Pulmonary artery endothelial cell (primary cell): Measurements from ENCODE around the gene GMPR2. TPM values are rescaled to one million over a fixed set of nuclear protein-coding genes. Genes with fewer than 3 reads are reported as not detected.

ENCODE experiments used
- DNase-seq: peaks from one replicate; pipeline ENCODE4 v3.0.0-alpha.2; 2011; ENCODE audit warnings: low read depth, low spot score
- total RNA-seq: library from RNA; depleted of rRNA; stranded (reverse); fragments of >200 nt; gene quantifications from 2 replicates; pipeline ENCODE4 v1.2.3, GENCODE V29; 2014

The GMPR2 gene
- total RNA-seq, 1 donor from 2014 or later, result 97.8 TPM

GRCh38 chr14:24284501-24285035 is 51.8 kb downstream of the GMPR2 start:
- DNase-seq, result no peak

GRCh38 chr14:24285351-24285750 is 52.6 kb downstream of the GMPR2 start:
- DNase-seq, result no peak

- DNase-seq, result no peak
These were observed 54.3 kb downstream of the GMPR2 start for GRCh38 chr14:24286996-24287395.

Other genes starting within 250 kb of the GMPR2 start
- 15.8 and 18.3 TPM in 2 replicates for gene DHRS4L2, start 244.0 kb upstream of the GMPR2 start, total RNA-seq
- under 0.01 and 0.04 TPM in 2 replicates for gene CARMIL3, start 180.9 kb upstream of the GMPR2 start, total RNA-seq
- gene CPNE6, start 161.4 kb upstream of the GMPR2 start, total RNA-seq, result not detected in 2 replicates
- gene PCK2, start 138.6 kb upstream of the GMPR2 start, total RNA-seq, result 9.8 and 18.5 TPM in 2 replicates
- 50.1 and 61.2 TPM in 2 replicates for gene DCAF11, start 118.2 kb upstream of the GMPR2 start, total RNA-seq
- gene NRL, start 118.0 kb upstream of the GMPR2 start, total RNA-seq, result 0.33 and 0.56 TPM in 2 replicates
- 0.13 TPM in 1 of 2 replicates, not detected in the other for gene FITM1, start 102.3 kb upstream of the GMPR2 start, total RNA-seq
- 121 and 126 TPM in 2 replicates for gene PSME1, start 96.7 kb upstream of the GMPR2 start, total RNA-seq
- 22.7 and 27.6 TPM in 2 replicates for gene EMC9, start 91.3 kb upstream of the GMPR2 start, total RNA-seq
- gene PSME2, start 86.3 kb upstream of the GMPR2 start, total RNA-seq, result 155 and 175 TPM in 2 replicates
- 34.1 and 36.2 TPM in 2 replicates for gene RNF31, start 85.4 kb upstream of the GMPR2 start, total RNA-seq
- gene IRF9, start 71.7 kb upstream of the GMPR2 start, total RNA-seq, result 42.1 and 48.9 TPM in 2 replicates
- 1.6 and 4.1 TPM in 2 replicates for gene REC8, start 60.8 kb upstream of the GMPR2 start, total RNA-seq
- 57.2 and 58.4 TPM in 2 replicates for gene IPO4, start 44.1 kb upstream of the GMPR2 start, total RNA-seq
- 48.9 and 67.2 TPM in 2 replicates for gene TM9SF1, start 37.5 kb upstream of the GMPR2 start, total RNA-seq
- 0.20 TPM in 1 of 2 replicates, not detected in the other for gene TSSK4, start 27.2 kb upstream of the GMPR2 start, total RNA-seq
- gene CHMP4A, start 19.4 kb upstream of the GMPR2 start, total RNA-seq, result 27.7 and 36.5 TPM in 2 replicates
- gene MDP1, start 16.9 kb upstream of the GMPR2 start, total RNA-seq, result 6.9 and 13.1 TPM in 2 replicates
- gene NEDD8, start 562 bp upstream of the GMPR2 start, total RNA-seq, result 219 and 229 TPM in 2 replicates
- gene TINF2, start 9.7 kb downstream of the GMPR2 start, total RNA-seq, result 49.1 and 55.5 TPM in 2 replicates
- gene TGM1, start 30.2 kb downstream of the GMPR2 start, total RNA-seq, result 0.40 and 0.74 TPM in 2 replicates
- gene RABGGTA, start 38.7 kb downstream of the GMPR2 start, total RNA-seq, result 21.0 and 21.6 TPM in 2 replicates
- 6.4 and 12.7 TPM in 2 replicates for gene DHRS1, start 66.9 kb downstream of the GMPR2 start, total RNA-seq
- 31.3 and 41.3 TPM in 2 replicates for gene NOP9, start 66.9 kb downstream of the GMPR2 start, total RNA-seq
- gene CIDEB, start 75.0 kb downstream of the GMPR2 start, total RNA-seq, result 1.1 and 2.8 TPM in 2 replicates
- gene LTB4R2, start 77.2 kb downstream of the GMPR2 start, total RNA-seq, result 3.6 and 4.2 TPM in 2 replicates
- 1.9 and 2.6 TPM in 2 replicates for gene LTB4R, start 78.6 kb downstream of the GMPR2 start, total RNA-seq
- gene ADCY4, start 102.1 kb downstream of the GMPR2 start, total RNA-seq, result 36.3 and 41.8 TPM in 2 replicates
- gene RIPK3, start 107.1 kb downstream of the GMPR2 start, total RNA-seq, result 3.7 and 3.9 TPM in 2 replicates
- 16.1 and 19.1 TPM in 2 replicates for gene NFATC4, start 135.3 kb downstream of the GMPR2 start, total RNA-seq
- 9.8 and 10.5 TPM in 2 replicates for gene NYNRIN, start 166.1 kb downstream of the GMPR2 start, total RNA-seq
- gene CBLN3, start 196.7 kb downstream of the GMPR2 start, total RNA-seq, result 0.86 and 1.8 TPM in 2 replicates
- gene KHNYN, start 197.0 kb downstream of the GMPR2 start, total RNA-seq, result 53.9 and 72.1 TPM in 2 replicates
- gene SDR39U1, start 209.8 kb downstream of the GMPR2 start, total RNA-seq, result 10.4 TPM in 2 replicates